IMR-90 (cell line): ENCODE data around the gene DOCK9. TPM values are rescaled to one million over a fixed set of nuclear protein-coding genes. Genes with fewer than 3 reads are reported as not detected.

ENCODE experiments used
- ATAC-seq: fragments of 200-7000 bp; cut with Tn5 transposase; 2 replicates; pipeline ENCODE4 v1.9.1; 2020; ENCODE audit warnings: low read depth, mild to moderate bottlenecking, moderate library complexity
- BruUV-seq: library from RNA; stranded (reverse); fragments of 400-500 nt; replicated peaks from 2 replicates; lab custom pipeline; 2021; lab: Mats Ljungman, UMichigan
- CTCF ChIA-PET: fragments of 300-600 bp; formaldehyde crosslinking; extraction: SDS; loops from one replicate; lab custom pipeline; 2021; ENCODE audit warnings: antibody characterized with exemption; lab: Yijun Ruan, JAX
- POLR2A ChIA-PET: fragments of 300-600 bp; sonication (Branson Sonifier 250); formaldehyde crosslinking; loops from one replicate; lab custom pipeline; 2022; ENCODE audit warnings: antibody characterized with exemption; ENCODE audit not compliant: unreplicated experiment; lab: Charles Lee
- DNase-seq: peaks from one replicate; pipeline ENCODE4 v3.0.0; 2013
- H2AFZ ChIP-seq: replicated peaks from 2 replicates; pipeline ENCODE3; 2013; ENCODE audit warnings: low read length, mild to moderate bottlenecking; ENCODE audit not compliant: poor library complexity
- H2AK5ac ChIP-seq: 2 replicates; pipeline ENCODE4 v1.6.1; 2013; ENCODE audit warnings: low read depth, low read length, inconsistent platforms
- H2AK9ac ChIP-seq: replicated peaks from 2 replicates; pipeline ENCODE3; 2013; ENCODE audit warnings: mild to moderate bottlenecking, low read depth, low read length, moderate library complexity; ENCODE audit not compliant: poor library complexity
- H2BK120ac ChIP-seq: 2 replicates; pipeline ENCODE4 v1.6.1; 2013; ENCODE audit warnings: low read depth, low read length, inconsistent platforms
- H2BK15ac ChIP-seq: 3 replicates; pipeline ENCODE4 v1.6.1; 2013; ENCODE audit warnings: low read depth, low read length, inconsistent platforms
- H2BK20ac ChIP-seq: 2 replicates; pipeline ENCODE4 v1.6.1; 2013; ENCODE audit warnings: low read depth, mild to moderate bottlenecking, inconsistent platforms, low read length, moderate library complexity
- H2BK5ac ChIP-seq: 2 replicates; pipeline ENCODE4 v1.6.1; 2013; ENCODE audit warnings: mild to moderate bottlenecking, low read depth, low read length, inconsistent platforms; ENCODE audit not compliant: poor library complexity, severe bottlenecking
- H3K14ac ChIP-seq: replicated peaks from 2 replicates; pipeline ENCODE4 v1.6.1; 2013; ENCODE audit warnings: low read depth, low read length, inconsistent platforms
- H3K18ac ChIP-seq: 2 replicates; pipeline ENCODE4 v1.6.1; 2013; ENCODE audit warnings: low read depth, low read length, control low read depth
- H3K23ac ChIP-seq: 2 replicates; pipeline ENCODE4 v1.6.1; 2013; ENCODE audit warnings: low read depth, low read length, inconsistent platforms
- H3K27ac ChIP-seq: 2 replicates; pipeline ENCODE4 v1.5.1; 2013; ENCODE audit warnings: mild to moderate bottlenecking, control low read depth, low read length; ENCODE audit not compliant: insufficient read depth
- H3K27me3 ChIP-seq: 2 replicates; pipeline ENCODE4 v1.6.1; 2013; ENCODE audit warnings: low read length; ENCODE audit not compliant: control insufficient read depth, insufficient read depth
- H3K36me3 ChIP-seq: 2 replicates; pipeline ENCODE4 v1.6.1; 2013; ENCODE audit warnings: low read length, mixed read lengths; ENCODE audit not compliant: control insufficient read depth, insufficient read depth
- H3K4ac ChIP-seq: 2 replicates; pipeline ENCODE4 v1.6.1; 2013; ENCODE audit warnings: low read depth, low read length, inconsistent platforms
- H3K4me1 ChIP-seq: 2 replicates; pipeline ENCODE4 v1.6.1; 2013; ENCODE audit warnings: low read length, mixed read lengths; ENCODE audit not compliant: control insufficient read depth, insufficient read depth
- H3K4me2 ChIP-seq: 2 replicates; pipeline ENCODE4 v1.6.1; 2013; ENCODE audit warnings: low read depth, mild to moderate bottlenecking, control low read depth, low read length, moderate library complexity
- H3K4me3 ChIP-seq: 2 replicates; pipeline ENCODE4 v1.5.1; 2013; ENCODE audit warnings: low read depth, mild to moderate bottlenecking, control low read depth, low read length, moderate library complexity; ENCODE audit not compliant: insufficient read depth
- H3K56ac ChIP-seq: 2 replicates; pipeline ENCODE4 v1.6.1; 2013; ENCODE audit warnings: low read length, inconsistent platforms; ENCODE audit not compliant: insufficient read depth; ENCODE audit errors: extremely low read depth
- H3K79me1 ChIP-seq, 2 experiments: 2 replicates each; pipeline ENCODE4 v1.6.1; 2013; ENCODE audit warnings: low read length in 2 of 2, inconsistent platforms in 1 of 2, low read depth in 1 of 2
- H3K9ac ChIP-seq: 2 replicates; pipeline ENCODE4 v1.6.1; 2013; ENCODE audit warnings: low read depth, low read length, control low read depth
- H3K9me1 ChIP-seq: 2 replicates; pipeline ENCODE4 v1.6.1; 2013; ENCODE audit warnings: low read length, inconsistent platforms; ENCODE audit not compliant: insufficient read depth
- H3K9me3 ChIP-seq: 2 replicates; pipeline ENCODE4 v1.6.1; 2013; ENCODE audit warnings: low read length; ENCODE audit not compliant: control insufficient read depth, insufficient read depth
- H4K20me1 ChIP-seq: 2 replicates; pipeline ENCODE4 v1.6.1; 2013; ENCODE audit warnings: low read length, inconsistent platforms; ENCODE audit not compliant: insufficient read depth
- H4K5ac ChIP-seq: 2 replicates; pipeline ENCODE4 v1.6.1; 2013; ENCODE audit warnings: mild to moderate bottlenecking, low read depth, low read length, control low read depth
- H4K8ac ChIP-seq, 2 experiments: 2 replicates each; pipeline ENCODE4 v1.6.1; 2013; ENCODE audit warnings: low read depth in 2 of 2, low read length in 2 of 2, control low read depth in 1 of 2, inconsistent platforms in 1 of 2
- H4K91ac ChIP-seq: 2 replicates; pipeline ENCODE4 v1.6.1; 2013; ENCODE audit warnings: low read depth, low read length, inconsistent platforms; ENCODE audit not compliant: insufficient read depth
- BHLHE40 ChIP-seq: fragments of 150-350 bp; IDR thresholded peaks from 2 replicates; pipeline ENCODE4 v1.6.1; 2016; ENCODE audit warnings: mild to moderate bottlenecking, low read depth, low read length
- CHD1 ChIP-seq: IDR thresholded peaks from 2 replicates; pipeline ENCODE4 v1.6.1; 2012; ENCODE audit warnings: low read depth, low read length, improper control_type of control experiment
- MAFK ChIP-seq: IDR thresholded peaks from 2 replicates; pipeline ENCODE4 v1.6.1; 2012; ENCODE audit warnings: low read depth, low read length, improper control_type of control experiment
- MAZ ChIP-seq: IDR thresholded peaks from 2 replicates; pipeline ENCODE4 v1.6.1; 2012; ENCODE audit warnings: low read depth, mild to moderate bottlenecking, low read length, improper control_type of control experiment, moderate library complexity, borderline replicate concordance
- RAD21 ChIP-seq: IDR thresholded peaks from 2 replicates; pipeline ENCODE4 v1.6.1; 2012; ENCODE audit warnings: low read length, improper control_type of control experiment
- RFX5 ChIP-seq: IDR thresholded peaks from 2 replicates; pipeline ENCODE4 v1.8.0; 2012; ENCODE audit warnings: low read depth, mild to moderate bottlenecking, low read length, moderate library complexity
- USF2 ChIP-seq: fragments of 150-350 bp; IDR thresholded peaks from 2 replicates; pipeline ENCODE4 v1.6.1; 2017; ENCODE audit warnings: mild to moderate bottlenecking, antibody characterized with exemption, low read length, low read depth
- WGBS, 2 experiments: methylation state at CpG; one replicate each; pipeline versions ENCODE4 v1.1.5 to v1.1.7; 2013; ENCODE audit warnings: missing lambda C conversion rate in 2 of 2; ENCODE audit not compliant: insufficient read length in 1 of 2; ENCODE audit errors: extremely low coverage in 2 of 2; 5-methylcytosine and 5-hydroxymethylcytosine counted together
- dilution Hi-C: fragments of 300-500 bp; cut with HindIII; formaldehyde crosslinking; loops from one replicate; pipeline ENCODE4 v1.14.3; 2018; ENCODE audit warnings: low sequenced_read_pairs; ENCODE audit not compliant: unreplicated experiment
- in situ Hi-C: fragments of 300-500 bp; cut with MboI; formaldehyde crosslinking; loops from 3 replicates; pipeline ENCODE4 v1.14.3; 2019; ENCODE audit warnings: low sequenced_read_pairs, inconsistent platforms, mixed read lengths
- intact Hi-C: fragments of 100-400 bp; cut with micrococcal nuclease; formaldehyde crosslinking; loops from 2 replicates; pipeline ENCODE4 v1.10.0; 2022
- polyA plus RNA-seq, 3 experiments: library from polyadenylated mRNA; depleted of rRNA; stranded (reverse); fragments of >200 nt; gene quantifications; 2 replicates each; pipeline ENCODE4 v1.2.3, GENCODE V29; 2012; ENCODE audit warnings: low replicate concordance in 1 of 3
- total RNA-seq: library from RNA; depleted of rRNA; stranded (reverse); fragments of >200 nt; gene quantifications from 2 replicates; pipeline ENCODE4 v1.2.3, GENCODE V29; 2012

DOCK9 gene
- total and polyA plus RNA-seq, 2 of the 4 experiments (the other 2 are of a cell fraction): 4.8 to 7.2 TPM

- Histone ChIP-seq H2AFZ (no peak overlapping the region), H3K9me3 (peaks cover 2% of the 10 kb centered on the region; the same call in 1 of the 2 replicates), H3K4ac (no peak overlapping the region), H3K27ac (no peak overlapping the region), H2BK120ac (no peak overlapping the region), H3K27me3 (peaks cover 6% of the 10 kb centered on the region; the same call in 1 of the 2 replicates), H3K4me2 (no peak overlapping the region), H3K14ac (no peak overlapping the region), H4K91ac (no peak overlapping the region), H3K79me1 (peaks cover 0 to 13% of the 10 kb centered on the region in 2 experiments; a peak in 2 of 4 replicates), H3K9me1 (peaks cover 7% of the 10 kb centered on the region; the same call in 1 of the 2 replicates), H4K20me1 (no peaks in the 10 kb centered on the region), H3K36me3 (no peaks in the 10 kb centered on the region), H3K23ac (no peak overlapping the region), H2BK5ac (no peak overlapping the region), H3K9ac (no peak overlapping the region), H2BK20ac (no peak overlapping the region), H2AK5ac (no peak overlapping the region), H3K4me3 (no peak overlapping the region), H3K56ac (no peak overlapping the region), H4K5ac (no peak overlapping the region), H3K18ac (no peak overlapping the region), H3K4me1 (peaks cover 4% of the 10 kb centered on the region), H4K8ac (no peak overlapping the region), H2AK9ac (no peak overlapping the region), H2BK15ac (no peak overlapping the region)
- DNase-seq: no peak
- POLR2A ChIA-PET: no interaction called here
- ATAC-seq: no peak
- dilution Hi-C loops (no loop called here), intact Hi-C loops (no loop called here), in situ Hi-C loops (no loop called here)
- CTCF ChIA-PET: no interaction called here
- WGBS, 2 experiments: 60% methylated on average over 2 of the region's 6 CpGs; no CpG with 5 or more reads in 1 of the 2 experiments
- TF ChIP-seq MAFK: no peak
- TF ChIP-seq BHLHE40: no peak
- TF ChIP-seq RFX5: no peak
- TF ChIP-seq CHD1: no peak
- no peak for TF ChIP-seq RAD21
- no peak for TF ChIP-seq USF2
- TF ChIP-seq MAZ: no peak
- no TSS peak for BruUV-seq
These were observed 36.1 kb upstream of the DOCK9 start for GRCh38 chr13:99013951-99014350.
